Measurements from ENCODE around the gene DUS2. TPM values are rescaled to one million over a fixed set of nuclear protein-coding genes. Genes with fewer than 3 reads are reported as not detected.
A peak's percentile ranks its signal among the peaks of the same experiment; 100 is the strongest.

The DUS2 gene
- total RNA-seq, 4 donors from 2014 or later, result 10.0 to 14.1 (median 12.9) TPM

DNA sequence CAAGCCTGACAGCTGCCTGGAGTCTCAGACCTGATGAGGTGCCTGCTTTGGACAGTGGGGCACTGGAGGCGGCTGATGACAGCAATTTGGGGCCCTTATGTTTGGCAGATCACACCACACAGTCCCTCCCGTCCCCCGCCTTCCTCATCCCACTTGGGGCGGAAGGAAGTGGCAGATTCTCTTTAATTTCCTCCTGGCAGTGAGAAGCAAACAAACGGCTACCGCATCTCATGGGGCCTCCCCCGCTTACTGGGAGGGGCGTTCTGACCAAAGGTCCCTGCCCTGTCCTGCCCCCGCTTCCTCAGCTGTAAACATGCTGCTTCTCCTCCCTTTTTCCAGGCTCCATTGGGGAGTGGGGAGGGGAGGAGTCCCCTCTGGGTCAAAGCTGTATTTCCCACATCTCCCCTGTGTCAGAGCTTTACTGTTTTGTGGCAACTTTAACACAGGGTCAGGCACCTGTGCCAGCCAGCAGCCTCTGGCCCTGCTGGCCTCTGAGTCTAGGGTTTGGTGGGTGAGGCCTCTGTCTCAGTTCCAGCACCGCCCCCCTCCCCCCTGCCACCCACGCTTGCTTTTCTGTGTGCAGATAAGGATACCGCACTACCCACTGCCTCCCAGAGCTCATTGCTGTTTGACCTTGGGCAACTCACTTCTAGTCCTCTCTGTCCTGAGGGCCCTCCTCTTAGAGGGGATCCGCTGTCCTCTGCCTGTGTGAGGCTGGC is 56.7 kb downstream of the DUS2 start:
- peaks cover 46 to 62% of the 10 kb centered on the region in 2 donors for H3K4me1 ChIP-seq
- peaks cover 0 to 3% of the 10 kb centered on the region in 2 donors for H3K36me3 ChIP-seq
- peak; percentile 45 to 50 for DNase-seq
- H3K9me3 ChIP-seq, result no peaks in the 10 kb centered on the region
- intact Hi-C loops (cut with DNase I), result no loop called here
- WGBS, 2 donors, result 58 to 67% methylated on average over 13 of the region's 13 CpGs
- no peaks in the 10 kb centered on the region for H3K27me3 ChIP-seq
- no peak overlapping the region for H3K4me3 ChIP-seq (replicated peaks in 1 of 3)
- TF ChIP-seq POLR2A (IDR thresholded peaks at IDR 0.05), result no peak
- TF ChIP-seq, protein P1, sequence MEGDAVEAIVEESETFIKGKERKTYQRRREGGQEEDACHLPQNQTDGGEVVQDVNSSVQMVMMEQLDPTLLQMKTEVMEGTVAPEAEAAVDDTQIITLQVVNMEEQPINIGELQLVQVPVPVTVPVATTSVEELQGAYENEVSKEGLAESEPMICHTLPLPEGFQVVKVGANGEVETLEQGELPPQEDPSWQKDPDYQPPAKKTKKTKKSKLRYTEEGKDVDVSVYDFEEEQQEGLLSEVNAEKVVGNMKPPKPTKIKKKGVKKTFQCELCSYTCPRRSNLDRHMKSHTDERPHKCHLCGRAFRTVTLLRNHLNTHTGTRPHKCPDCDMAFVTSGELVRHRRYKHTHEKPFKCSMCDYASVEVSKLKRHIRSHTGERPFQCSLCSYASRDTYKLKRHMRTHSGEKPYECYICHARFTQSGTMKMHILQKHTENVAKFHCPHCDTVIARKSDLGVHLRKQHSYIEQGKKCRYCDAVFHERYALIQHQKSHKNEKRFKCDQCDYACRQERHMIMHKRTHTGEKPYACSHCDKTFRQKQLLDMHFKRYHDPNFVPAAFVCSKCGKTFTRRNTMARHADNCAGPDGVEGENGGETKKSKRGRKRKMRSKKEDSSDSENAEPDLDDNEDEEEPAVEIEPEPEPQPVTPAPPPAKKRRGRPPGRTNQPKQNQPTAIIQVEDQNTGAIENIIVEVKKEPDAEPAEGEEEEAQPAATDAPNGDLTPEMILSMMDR (IDR thresholded peaks at IDR 0.05), result no peak
- H3K27ac ChIP-seq, result peak overlapping the region; percentile 82 to 95 (median 90)

DNA sequence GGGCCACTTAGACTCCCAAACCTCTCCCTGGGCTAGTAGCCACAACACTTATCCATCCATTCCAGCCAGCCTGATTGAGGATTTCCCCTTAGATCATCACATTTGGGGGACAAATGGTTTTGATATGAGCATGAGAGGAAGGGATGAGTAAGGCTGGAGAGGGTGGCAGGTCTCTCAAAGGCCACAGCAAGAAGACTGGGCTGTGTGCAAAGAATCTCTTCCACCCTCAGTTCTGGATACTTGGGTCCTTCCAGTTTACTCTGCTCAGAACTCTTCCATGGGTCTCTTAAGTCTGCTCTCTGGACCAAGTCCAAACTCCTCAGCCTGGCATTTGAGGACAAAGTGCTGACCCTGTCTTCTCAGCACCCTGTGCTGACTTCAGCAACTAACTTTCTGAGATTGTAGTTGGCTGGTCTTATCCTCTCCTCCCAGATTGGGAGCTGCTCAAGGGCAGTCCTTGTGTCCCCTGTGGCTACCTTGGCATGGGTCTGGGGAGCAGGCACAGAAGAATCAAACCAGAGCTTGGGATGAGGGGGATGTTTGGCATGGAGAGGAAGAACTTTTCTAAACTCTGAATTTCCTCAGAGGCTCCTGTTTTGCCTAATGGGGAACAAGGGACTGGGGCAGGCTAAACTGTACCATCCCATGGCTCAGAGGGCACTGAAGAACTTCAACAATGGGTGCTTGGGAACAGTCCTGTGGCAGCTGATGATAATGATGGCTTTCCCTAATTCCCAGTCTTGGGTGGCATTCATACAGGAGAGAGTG is 59.0 kb downstream of the DUS2 start:
- no peaks in the 10 kb centered on the region for H3K9me3 ChIP-seq
- peaks cover 49 to 62% of the 10 kb centered on the region in 2 donors for H3K4me1 ChIP-seq
- no peaks in the 10 kb centered on the region for H3K27me3 ChIP-seq
- peak; percentile 88 to 91 for DNase-seq
- no peaks in the 10 kb centered on the region for H3K36me3 ChIP-seq
- H3K27ac ChIP-seq, result peak overlapping the region; percentile 78 to 95 (median 90)
- TF ChIP-seq, protein P1 (IDR thresholded peaks at IDR 0.05), result no peak
- peak in 1 of 2 donors; percentile 38 for TF ChIP-seq POLR2A (IDR thresholded peaks at IDR 0.05)
- intact Hi-C loops (cut with DNase I), result no loop called here
- H3K4me3 ChIP-seq (replicated peaks in 1 of 3), result no peak overlapping the region

DNA sequence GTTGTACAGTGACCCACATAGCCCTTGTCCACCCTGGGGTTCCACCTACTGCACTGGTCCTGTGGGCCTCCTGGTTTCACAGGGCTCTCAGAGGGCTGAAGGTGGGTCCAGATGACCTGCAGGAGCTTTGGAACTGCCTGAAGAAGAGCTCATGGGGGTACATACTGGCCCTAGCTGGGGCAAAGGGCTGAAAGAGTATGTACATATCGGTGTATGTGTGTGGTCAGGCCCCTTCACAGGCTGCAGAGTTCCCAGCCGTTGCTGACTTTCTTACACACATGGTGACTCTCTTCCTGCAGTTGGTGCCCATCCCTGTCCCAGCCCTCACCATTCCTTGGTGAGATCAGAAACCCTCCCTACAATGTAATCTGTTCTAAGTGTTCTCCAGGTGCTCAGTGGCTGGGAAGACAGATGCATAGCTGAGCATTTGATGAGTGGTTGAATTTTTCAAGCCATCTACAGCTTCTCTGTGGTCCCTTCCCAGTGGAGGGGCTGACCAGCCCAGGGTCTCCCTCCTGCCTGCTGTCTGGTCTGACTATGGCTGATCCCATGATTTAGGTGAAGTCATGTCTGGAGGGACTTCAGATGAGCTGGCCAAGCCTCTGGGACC is 59.6 kb downstream of the DUS2 start:
- DNase-seq, result no peak
- no peak for TF ChIP-seq POLR2A (IDR thresholded peaks at IDR 0.05)
- TF ChIP-seq, protein P1 (IDR thresholded peaks at IDR 0.05), result no peak
- Histone ChIP-seq H3K9me3 (no peaks in the 10 kb centered on the region), H3K27me3 (no peaks in the 10 kb centered on the region), H3K4me3 (replicated peaks in 1 of 3) (no peak overlapping the region), H3K27ac (peak overlapping the region; percentile 78 to 95 (median 90)), H3K4me1 (peaks cover 51 to 69% of the 10 kb centered on the region in 2 donors), H3K36me3 (no peaks in the 10 kb centered on the region)
- 80 to 86% methylated on average over 2 of the region's 2 CpGs for WGBS, 2 donors
- intact Hi-C loops (cut with DNase I), result no loop called here

DNA sequence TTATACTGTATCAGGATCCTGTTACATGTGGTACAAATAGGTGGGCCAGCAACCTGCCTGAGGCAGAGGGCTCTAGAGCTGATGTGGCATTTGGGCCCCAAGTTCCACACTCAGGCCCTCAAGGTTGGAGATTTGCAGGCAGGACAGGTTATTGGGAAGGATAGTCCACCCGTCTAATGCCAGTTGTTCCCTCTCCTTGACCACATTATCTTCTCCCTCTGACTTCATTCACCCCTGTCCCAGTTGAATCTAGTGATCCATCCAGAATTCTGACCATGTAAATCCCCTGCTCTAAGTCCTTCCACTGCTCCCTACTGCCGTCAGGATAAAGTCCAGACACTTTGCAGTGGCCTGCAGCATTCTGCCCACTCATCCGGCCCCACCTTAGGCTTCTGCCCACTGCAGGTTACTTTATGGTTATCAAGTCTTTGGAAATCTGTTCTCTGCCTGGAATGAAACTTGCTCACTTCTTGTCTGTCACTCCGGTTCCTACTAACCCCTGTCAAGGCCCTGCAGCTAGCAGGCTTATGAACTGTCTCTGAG is 60.2 kb downstream of the DUS2 start:
- Histone ChIP-seq H3K4me1 (peaks cover 51 to 73% of the 10 kb centered on the region in 2 donors), H3K27ac (peak overlapping the region in 2 of 3 donors; percentile 90 to 95), H3K9me3 (no peaks in the 10 kb centered on the region), H3K4me3 (replicated peaks in 1 of 3) (no peak overlapping the region), H3K27me3 (no peaks in the 10 kb centered on the region), H3K36me3 (no peaks in the 10 kb centered on the region)
- 94 to 97% methylated on average over 4 of the region's 4 CpGs for WGBS, 2 donors
- TF ChIP-seq POLR2A (IDR thresholded peaks at IDR 0.05), result no peak
- TF ChIP-seq, protein P1 (IDR thresholded peaks at IDR 0.05), result no peak
- no peak for DNase-seq
- intact Hi-C loops (cut with DNase I), result no loop called here
